Gastroesophageal sphincter (tissue), 3 donors: ENCODE measurements around the gene OR8B3.

Experiments used
- CTCF ChIP-seq, 4 experiments: fragments of 200-600 bp in 2 of 4; fragments of 450-650 bp in 2 of 4; sonication (generic) in 1 of 4; IDR thresholded peaks; one replicate each; pipeline ENCODE4 v1.5.1; 2017 to 2019; ENCODE audit warnings: antibody characterized with exemption in 4 of 4, mild to moderate bottlenecking in 2 of 4, moderate library complexity in 2 of 4
- POLR2A ChIP-seq, 2 donors: fragments of 450-650 bp; IDR thresholded peaks; one replicate each; pipeline ENCODE4 v1.6.1; 2017; ENCODE audit warnings: antibody characterized with exemption in 2 of 2, mild to moderate bottlenecking in 2 of 2, moderate library complexity in 1 of 2
- POLR2AphosphoS5 ChIP-seq: sonication (generic); formaldehyde crosslinking; IDR thresholded peaks from one replicate; pipeline ENCODE4 v1.6.1; 2017; ENCODE audit warnings: antibody characterized with exemption

GRCh38 chr11:124384399-124384798, 14.4 kb downstream of the OR8B3 start, which contains the start of gene OR8B2:
- TF ChIP-seq POLR2A (IDR thresholded peaks at IDR 0.05) (no peak), CTCF (IDR thresholded peaks at IDR 0.05) (no peak), POLR2AphosphoS5 (no peak)
